ENCODE measurements around the gene NR2C2AP.

NR2C2AP gene

DNA sequence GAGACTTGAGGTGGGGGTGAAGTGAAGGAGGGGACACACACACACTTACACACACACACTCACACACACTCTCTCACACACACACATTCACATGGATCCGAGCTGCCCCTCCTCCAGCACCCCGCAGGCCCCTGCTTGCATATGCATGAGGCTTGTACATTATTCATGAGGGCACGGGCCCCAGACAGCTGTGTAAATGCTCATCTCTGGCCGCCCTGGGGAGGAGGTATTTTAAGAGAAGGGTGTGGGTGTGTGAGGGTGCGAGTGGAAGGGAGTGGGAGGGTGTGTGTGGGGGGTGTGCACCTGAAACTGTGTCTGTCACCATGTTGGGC lies 10.9 kb upstream of the NR2C2AP start:
- DNase-seq, result no peak

- no peak for DNase-seq
Measured at GRCh38 chr19:19213426-19214158, 10.4 kb upstream of the NR2C2AP start.

DNA sequence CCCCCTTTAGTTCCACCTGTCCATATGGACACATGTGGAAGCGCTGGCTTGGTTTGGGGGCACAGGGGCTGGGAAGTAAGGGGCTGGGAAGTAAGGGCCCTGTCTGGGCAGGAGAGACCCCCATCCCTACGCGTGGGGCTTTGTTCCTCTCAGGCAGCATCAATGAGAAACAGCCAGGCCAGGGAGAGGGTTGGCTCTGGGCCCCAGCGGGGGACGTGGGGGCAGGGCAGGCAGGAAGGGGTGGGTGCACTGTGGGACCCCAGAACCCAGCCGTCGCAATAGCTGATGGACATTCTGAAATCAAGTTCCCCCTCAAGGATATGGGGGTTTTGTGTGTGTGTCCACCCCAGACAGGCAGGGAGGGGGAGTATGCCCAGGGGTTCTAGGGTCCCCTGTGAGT lies 9.7 kb upstream of the NR2C2AP start:
- DNase-seq, result no peak

DNA sequence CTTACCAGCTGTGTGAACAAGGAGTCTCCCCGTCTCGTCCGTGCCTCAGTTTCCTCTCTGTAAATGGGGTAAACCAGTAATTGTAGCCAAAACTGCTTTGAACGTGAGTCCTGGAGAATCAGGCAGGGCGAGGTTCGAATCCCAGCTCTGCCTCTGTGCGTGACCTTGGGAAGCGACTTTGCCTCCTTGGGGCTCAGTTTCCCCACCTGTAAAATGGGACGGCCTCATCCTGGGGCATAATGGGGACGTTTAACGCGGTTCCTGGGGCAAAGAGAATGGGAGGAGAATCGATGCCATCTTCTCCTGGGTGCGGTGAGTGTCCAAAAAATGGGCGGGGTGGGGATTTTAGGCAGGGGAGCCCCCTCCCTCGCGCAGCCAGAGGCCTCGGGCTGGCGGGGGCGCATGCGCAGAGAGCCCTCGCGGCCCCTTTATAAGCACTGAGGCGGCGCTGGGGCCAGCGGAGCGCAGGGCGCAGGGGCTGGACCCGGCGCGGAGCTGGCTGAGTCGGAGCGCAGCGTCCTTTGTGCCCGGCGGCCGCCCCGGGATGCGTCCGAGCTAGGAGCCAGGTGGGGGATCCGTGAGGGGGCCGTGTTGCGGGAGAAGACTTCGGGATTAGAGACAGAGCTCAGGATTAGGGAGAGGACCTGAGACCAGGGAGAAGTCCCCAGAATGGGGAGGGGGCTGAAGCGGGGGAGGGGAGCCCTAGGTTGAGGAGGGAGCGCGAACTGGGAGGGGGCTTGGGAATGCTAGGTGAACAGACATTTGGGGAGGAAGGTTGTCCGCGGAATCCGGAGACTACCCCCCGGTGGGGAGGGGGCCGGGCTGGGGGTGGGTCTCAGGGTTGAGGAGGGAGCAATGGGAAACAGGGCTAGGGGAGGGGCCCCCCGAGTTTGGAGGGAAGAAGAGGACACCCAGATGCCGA lies 8.5 kb upstream of the NR2C2AP start, which contains the start of gene NCAN:
TSS of gene NCAN (plus strand) at position 460 of the 922 bp plus-strand sequence. CDS start 4,996 bp downstream, outside the sequence.
- no peak for DNase-seq

GRCh38 chr19:19209372-19209771 lies 6.2 kb upstream of the NR2C2AP start:
- DNase-seq, result no peak

GRCh38 chr19:19207637-19208572 lies 4.7 kb upstream of the NR2C2AP start:
- no peak for DNase-seq

- no peak for DNase-seq
Measured at GRCh38 chr19:19206938-19207337, 3.7 kb upstream of the NR2C2AP start.

- no peak for DNase-seq
Measured at GRCh38 chr19:19205416-19206410, 2.5 kb upstream of the NR2C2AP start.

- DNase-seq, result no peak
Measured at GRCh38 chr19:19204181-19204580, 967 bp upstream of the NR2C2AP start.

DNA sequence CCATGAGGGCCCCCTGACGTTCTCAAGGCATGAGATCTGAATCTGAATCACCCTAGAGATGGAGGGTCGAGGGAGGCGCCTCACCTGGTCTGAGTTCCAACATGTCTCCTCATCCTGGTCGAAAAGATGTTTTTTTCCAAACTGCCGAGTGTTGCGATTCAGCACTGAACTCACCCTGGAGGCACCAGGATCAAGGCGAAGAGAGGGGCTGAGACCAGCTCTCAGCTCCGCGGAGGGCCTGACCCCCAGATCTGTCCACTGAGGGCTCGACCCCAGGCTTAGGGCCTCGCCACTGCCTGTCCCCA lies 555 bp downstream of the NR2C2AP start:
- DNase-seq, result no peak

DNA sequence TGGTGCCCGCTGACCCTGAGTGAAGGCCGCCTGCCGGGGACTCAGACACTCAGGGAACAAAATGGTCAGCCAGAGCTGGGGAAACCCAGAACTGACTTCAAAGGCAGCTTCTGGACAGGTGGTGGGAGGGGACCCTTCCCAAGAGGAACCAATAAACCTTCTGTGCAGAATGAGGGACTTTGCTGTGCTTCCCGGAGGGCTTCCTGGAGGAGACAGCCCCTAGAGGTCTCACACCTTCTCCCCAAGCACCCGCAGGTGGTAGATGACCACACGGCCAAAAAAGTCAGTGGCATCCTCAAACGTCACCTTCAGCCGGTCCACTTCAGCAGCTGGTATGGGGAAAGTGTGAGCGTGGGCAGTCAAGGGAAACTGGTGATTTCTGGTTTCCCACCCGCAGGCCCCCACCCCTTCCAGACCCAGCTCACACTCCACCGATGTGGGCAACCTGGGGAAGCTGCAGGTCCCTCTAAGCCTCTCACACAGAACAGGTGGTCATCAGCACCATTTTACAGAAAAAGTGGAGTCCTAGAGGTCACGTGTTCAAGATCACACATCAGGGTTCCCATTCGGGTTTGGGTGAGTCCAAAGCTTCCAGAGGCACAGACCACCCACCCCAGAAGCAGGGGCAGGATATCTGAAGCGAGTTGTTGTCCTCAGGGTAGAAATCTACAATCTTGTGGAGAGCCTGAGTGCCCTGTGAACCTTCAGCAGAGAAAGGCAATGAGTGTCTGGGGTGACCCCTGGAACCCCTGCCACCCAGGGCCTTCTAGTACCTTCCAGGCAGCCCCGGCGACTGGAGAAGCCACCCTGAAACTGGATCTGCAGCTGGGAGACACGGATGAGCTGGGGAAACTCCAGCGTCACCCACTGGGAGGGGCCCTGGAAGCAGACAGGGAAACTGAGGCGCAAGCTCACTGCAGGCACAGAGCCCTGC lies 1.2 kb downstream of the NR2C2AP start:
- no peak for DNase-seq

GRCh38 chr19:19193926-19194325 lies 9.3 kb downstream of the NR2C2AP start:
- DNase-seq, result no peak

DNA sequence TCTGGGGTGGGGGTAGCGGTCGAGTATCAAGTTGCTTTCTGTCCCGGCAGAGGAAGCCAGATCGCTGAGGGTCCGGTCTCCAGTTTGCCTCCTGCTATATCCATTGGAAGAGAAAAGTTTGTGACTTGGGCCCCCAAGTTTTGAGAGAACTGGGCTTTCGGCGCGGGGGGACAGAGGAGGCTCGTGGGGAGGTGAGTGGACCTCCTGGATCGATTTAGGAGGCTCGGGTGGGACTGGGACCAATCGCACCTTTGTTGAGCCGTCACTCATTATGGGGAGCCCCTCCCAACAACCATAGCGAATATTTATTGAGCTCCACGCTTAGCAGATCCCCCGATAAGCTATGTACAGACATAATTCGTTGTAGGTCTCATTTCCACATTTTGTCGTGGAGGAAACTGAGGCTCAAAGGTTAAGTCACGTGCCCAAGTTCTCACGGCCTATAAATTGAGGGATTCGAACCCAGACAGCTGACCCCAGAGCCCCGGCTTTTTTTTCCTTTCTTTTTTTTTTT lies 10.2 kb downstream of the NR2C2AP start:
- DNase-seq, result no peak

DNA sequence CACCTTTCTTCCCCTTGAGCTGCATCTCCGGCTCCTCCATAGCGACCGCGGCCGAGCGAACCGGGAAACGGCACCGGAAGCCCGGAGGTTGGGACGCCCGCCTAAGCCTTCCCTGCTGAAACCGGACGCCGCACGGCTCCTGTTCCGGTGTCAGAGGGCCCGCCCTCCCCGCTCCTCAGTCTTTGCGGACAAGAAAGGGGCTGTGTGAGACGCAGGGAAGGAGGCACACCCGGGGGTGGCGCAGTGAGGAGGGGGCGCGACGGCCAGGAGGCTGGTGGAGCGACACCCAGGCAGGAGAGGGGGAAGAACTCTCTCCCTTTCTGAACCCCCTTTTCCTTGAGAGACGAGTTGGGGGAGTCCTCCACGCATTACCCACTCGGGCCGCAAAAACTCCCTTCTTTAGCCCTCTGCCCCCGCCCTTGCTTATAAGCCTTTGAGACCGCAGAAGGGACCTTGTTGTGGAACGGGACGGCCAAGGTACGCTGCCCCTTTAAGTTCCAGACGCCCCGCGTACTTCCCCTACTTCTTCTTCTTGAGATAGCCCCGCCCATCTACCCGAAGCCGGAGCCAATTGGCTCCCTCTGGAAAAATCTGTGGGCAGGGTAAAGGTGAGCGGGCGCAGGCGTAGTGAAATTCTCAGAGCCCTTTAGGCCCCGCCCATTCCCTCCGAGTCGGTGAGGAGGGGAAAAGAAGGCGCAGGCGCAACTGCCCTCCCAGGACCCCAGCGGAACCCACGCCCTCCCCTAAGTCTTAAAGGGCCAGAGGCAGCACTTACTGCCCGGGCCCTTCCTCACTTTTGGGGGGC lies 10.9 kb downstream of the NR2C2AP start, which contains the start of the genes BORCS8 and RFXANK:
TSS of gene BORCS8 (minus strand) at position 75 of the 805 bp plus-strand sequence. CDS start at position 40, 35 bp downstream.
TSS of gene RFXANK (plus strand) at position 181 of the 805 bp plus-strand sequence. CDS start 1,689 bp downstream, outside the sequence.
- peak; percentile 99 for DNase-seq

DNA sequence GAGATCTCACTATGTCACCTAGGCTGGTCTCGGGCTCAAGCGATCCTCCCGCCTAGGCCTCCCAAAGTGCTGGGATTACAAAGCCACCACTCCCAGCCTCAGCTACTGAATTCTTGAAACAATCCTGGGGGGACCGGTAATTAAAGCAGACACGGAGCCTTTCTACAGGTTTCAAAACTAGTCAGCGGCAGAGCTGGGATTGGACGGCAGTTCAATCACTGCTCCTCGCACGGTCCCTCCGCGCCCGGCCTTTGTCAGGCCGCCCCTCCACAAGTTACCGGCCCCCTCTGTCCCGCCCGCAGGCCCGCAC lies 11.5 kb downstream of the NR2C2AP start:
- no peak for DNase-seq

DNA sequence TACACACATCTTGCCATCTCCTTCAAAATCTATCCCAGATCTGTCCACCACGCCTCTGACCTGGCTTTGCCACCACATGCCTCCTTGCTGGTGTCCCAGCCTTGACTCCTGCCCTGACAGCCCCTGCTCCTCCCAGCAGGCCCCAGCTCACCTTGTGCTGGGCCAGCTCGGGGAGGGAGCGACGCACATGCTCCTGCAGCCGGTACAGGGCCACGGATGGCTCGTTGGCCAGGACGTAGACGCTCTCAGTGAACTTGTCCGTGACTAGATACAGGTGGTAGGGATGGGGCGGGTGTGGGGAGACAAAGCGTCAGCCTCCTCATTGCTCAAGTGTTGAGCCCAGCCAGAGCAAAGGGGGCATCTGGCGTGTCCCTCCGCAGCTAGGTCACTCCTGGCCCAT lies 16.5 kb downstream of the NR2C2AP start:
- DNase-seq, result no peak

- DNase-seq, result peak; percentile 68
Measured at GRCh38 chr19:19185853-19186740, 17.1 kb downstream of the NR2C2AP start.

DNA sequence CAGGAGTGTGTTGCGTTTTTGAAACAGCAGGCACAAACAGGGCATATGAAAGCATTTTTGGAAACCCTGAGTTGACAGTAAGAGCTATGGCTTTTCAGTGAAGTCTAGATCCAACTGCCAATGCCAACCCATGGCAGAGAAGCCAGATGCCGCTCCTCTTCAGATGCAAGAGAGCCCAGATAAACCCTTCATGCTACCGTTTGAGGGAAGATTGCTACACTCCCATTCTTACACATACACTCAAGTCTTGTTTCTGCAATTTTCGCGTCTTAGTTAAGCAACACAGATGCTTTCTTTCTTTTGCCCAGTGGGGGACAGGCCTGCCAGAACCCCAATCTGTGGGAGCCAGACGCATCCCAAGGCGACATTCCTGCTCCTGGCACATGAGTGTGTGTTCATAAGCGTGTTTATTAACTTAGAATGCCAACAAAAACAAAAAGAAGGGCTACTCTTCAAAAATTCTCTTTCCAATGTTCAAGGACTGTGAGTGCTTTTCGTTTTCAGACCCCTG lies 21.7 kb downstream of the NR2C2AP start:
- DNase-seq, result no peak

Data from activated naive CD4-positive, alpha-beta T cell treated with anti-CD3 and anti-CD28 coated beads, Interleukin-2, amount 50 U/mL, for 16 hours (primary cell).